ENCODE results near the gene PIAS4. TPM values are rescaled to one million over a fixed set of nuclear protein-coding genes. Genes with fewer than 3 reads are reported as not detected.

Gene PIAS4
- total and polyA plus RNA-seq, 8 donors: 6.6 to 93.6 (median 16.1) TPM

DNA sequence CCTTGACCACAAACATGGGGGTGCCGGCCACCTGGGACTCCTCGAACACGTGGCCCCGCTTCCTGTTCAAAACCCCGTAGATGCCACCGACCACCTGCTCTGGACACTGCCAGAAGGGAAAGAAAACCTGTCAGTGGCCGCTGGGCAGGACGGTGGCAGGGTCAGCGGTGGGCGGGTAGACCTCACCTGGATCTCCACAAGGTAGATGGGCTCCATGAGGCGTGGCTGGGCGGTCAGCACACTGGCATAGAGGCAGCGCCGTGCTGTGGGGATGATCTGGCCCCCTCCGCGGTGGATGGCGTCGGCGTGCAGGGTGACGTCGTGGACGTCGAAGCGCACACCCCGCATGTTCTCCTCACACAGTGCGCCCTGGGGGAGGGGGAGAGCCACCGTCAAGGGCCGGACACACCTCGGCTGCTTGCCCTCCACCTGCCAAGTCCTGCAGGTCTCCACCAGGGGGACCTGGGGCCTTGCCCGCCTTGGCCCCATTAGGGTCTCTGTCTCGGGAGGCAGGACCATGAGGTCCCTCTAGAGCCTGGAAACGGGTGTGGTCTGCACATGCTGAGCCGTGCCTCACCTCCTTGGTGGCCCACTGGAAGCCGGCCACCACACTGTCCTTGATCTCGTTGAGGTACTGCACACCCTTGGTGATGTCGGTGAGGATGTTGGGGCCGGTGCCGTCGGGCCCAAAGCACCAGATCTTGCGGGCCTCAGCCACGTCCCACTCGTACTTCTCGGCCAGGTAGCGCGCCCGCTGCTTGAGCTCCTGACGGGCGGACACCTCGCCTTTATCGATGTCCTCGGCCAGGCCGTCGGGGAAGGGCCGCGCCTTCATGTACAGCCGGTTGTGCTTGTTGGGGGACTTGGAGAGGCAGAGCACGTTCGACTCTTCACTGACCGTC lies 30.0 kb upstream of the PIAS4 start:
- H3K9me3 ChIP-seq: no peaks in the 10 kb centered on the region
- intact Hi-C loops (cut with DNase I; ENCODE audit: low total_unique reads): no loop called here
- H3K4me1 ChIP-seq: peaks cover 0 to 66% (median 9%) of the 10 kb centered on the region in 4 donors
- no peak overlapping the region for H3K4me3 ChIP-seq
- H3K27me3 ChIP-seq: no peaks in the 10 kb centered on the region
- peak in 1 of 2 donors; percentile 23 for DNase-seq
- peak overlapping the region in 1 of 5 donors; percentile 33 for H3K27ac ChIP-seq
- 85 to 88% (median 86%) methylated on average over 42 to 59 of the region's 59 CpGs for WGBS, 5 donors
- TF ChIP-seq EP300 (IDR thresholded peaks at IDR 0.05): no peak
- peak in 1 of 3 donors; percentile 3 for TF ChIP-seq POLR2AphosphoS5 (IDR thresholded peaks at IDR 0.05)
- peaks cover 74 to 82% (median 78%) of the 10 kb centered on the region in 4 donors for H3K36me3 ChIP-seq

DNA sequence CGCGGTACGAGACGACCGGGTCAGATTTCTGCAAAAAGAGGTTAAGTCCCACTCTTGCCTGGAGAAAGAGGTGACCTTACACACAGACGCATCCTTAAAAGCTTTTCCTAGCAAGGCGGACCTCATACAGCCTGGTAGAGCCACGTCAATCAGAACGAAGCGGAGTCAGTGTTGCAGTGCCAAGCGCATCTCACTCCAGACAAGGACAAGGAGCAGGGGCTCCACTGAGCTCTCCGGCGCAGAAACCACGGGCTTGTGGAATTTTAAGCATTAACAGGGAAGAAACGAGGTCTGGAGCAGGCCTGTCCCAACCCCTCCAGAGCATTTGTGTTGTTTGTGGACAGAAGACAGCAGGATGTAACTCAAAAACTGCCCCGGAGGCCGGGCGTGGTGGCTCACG lies 29.4 kb upstream of the PIAS4 start:
- TF ChIP-seq POLR2A (IDR thresholded peaks at IDR 0.05) (no peak), EP300 (IDR thresholded peaks at IDR 0.05) (no peak), POLR2AphosphoS5 (IDR thresholded peaks at IDR 0.05) (no peak)
- TF ChIP-seq, protein P1, sequence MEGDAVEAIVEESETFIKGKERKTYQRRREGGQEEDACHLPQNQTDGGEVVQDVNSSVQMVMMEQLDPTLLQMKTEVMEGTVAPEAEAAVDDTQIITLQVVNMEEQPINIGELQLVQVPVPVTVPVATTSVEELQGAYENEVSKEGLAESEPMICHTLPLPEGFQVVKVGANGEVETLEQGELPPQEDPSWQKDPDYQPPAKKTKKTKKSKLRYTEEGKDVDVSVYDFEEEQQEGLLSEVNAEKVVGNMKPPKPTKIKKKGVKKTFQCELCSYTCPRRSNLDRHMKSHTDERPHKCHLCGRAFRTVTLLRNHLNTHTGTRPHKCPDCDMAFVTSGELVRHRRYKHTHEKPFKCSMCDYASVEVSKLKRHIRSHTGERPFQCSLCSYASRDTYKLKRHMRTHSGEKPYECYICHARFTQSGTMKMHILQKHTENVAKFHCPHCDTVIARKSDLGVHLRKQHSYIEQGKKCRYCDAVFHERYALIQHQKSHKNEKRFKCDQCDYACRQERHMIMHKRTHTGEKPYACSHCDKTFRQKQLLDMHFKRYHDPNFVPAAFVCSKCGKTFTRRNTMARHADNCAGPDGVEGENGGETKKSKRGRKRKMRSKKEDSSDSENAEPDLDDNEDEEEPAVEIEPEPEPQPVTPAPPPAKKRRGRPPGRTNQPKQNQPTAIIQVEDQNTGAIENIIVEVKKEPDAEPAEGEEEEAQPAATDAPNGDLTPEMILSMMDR (IDR thresholded peaks at IDR 0.05): no peak
- peaks cover 4 to 73% (median 15%) of the 10 kb centered on the region in 4 donors for H3K4me1 ChIP-seq
- H3K27me3 ChIP-seq: no peaks in the 10 kb centered on the region
- 91 to 94% (median 92%) methylated on average over 16 to 19 of the region's 19 CpGs for whole genome bisulfite sequencing, 5 donors
- H3K36me3 ChIP-seq: peaks cover 80 to 84% (median 83%) of the 10 kb centered on the region in 4 donors
- H3K27ac ChIP-seq: no peak overlapping the region
- H3K4me3 ChIP-seq: no peak overlapping the region
- intact Hi-C loops (cut with DNase I; ENCODE audit: low total_unique reads): no loop called here
- DNase-seq: no peak
- H3K9me3 ChIP-seq: no peaks in the 10 kb centered on the region

DNA sequence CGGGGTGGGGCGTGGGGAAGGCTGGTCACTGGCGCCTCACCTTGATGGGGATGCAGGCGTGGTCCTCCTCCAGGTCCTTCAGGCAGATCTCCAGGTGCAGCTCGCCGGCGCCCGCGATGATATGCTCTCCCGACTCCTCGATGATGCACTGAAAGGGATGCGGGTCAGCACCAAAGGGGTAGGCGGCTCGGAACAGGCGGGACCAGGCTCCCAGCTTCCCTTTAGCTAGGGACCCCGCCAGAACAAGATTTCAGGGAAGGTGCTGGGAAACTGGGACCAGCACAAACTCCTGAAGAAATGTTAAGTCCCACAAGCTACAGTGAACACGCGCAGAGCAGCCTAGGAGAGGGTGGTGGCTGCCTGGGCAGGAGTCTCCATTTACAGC lies 28.3 kb upstream of the PIAS4 start:
- 90 to 92% (median 92%) methylated on average over 16 to 18 of the region's 18 CpGs for WGBS, 5 donors
- Histone ChIP-seq H3K4me1 (peaks cover 15 to 84% (median 27%) of the 10 kb centered on the region in 4 donors), H3K27ac (peak overlapping the region in 1 of 5 donors; percentile 19), H3K36me3 (peaks cover 92 to 95% (median 94%) of the 10 kb centered on the region in 4 donors), H3K4me3 (no peak overlapping the region), H3K27me3 (no peaks in the 10 kb centered on the region), H3K9me3 (no peaks in the 10 kb centered on the region)
- intact Hi-C loops (cut with DNase I; ENCODE audit: low total_unique reads): no loop called here
- no peak for TF ChIP-seq EP300 (IDR thresholded peaks at IDR 0.05)
- TF ChIP-seq, protein P1 (IDR thresholded peaks at IDR 0.05): no peak
- TF ChIP-seq POLR2AphosphoS5 (IDR thresholded peaks at IDR 0.05): no peak
- TF ChIP-seq POLR2A (IDR thresholded peaks at IDR 0.05): no peak
- no peak for DNase-seq

DNA sequence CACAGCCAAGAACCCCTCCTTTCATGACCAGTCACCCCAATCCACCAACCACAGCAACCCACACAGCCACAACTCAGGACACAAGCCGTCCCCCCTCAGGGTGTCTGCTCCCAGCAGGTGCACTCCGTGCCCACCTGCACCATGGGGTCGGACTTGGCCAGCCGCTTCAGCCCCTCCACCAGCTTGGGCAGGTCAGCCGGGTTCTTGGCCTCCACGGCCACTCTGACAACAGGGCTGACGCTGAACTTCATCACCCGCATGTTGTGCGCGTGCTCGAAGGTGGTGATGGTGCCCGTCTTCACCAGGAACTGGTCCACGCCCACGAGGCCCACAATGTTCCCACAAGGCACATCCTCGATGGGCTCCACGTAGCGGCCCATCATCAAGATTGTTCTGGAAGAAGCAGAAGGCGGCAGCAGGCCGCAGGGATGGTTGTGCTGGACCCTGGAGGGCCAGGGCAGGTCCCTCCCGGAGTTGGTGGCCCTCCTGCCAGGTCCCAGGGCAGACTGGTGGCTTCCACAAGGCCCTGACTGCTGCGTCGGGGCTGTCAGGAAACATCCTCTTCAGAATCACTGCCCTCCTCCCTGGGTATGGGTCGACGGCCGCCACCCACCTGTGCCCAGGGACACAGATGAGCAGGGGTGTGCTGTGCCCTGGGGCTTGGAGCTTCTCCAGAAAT lies 27.7 kb upstream of the PIAS4 start:
- H3K27me3 ChIP-seq: no peaks in the 10 kb centered on the region
- H3K4me3 ChIP-seq: no peak overlapping the region
- H3K4me1 ChIP-seq: peaks cover 18 to 85% (median 29%) of the 10 kb centered on the region in 4 donors
- 86 to 100% (median 86%) methylated on average over 2 to 25 of the region's 25 CpGs for WGBS, 5 donors
- TF ChIP-seq POLR2A (IDR thresholded peaks at IDR 0.05) (no peak), POLR2AphosphoS5 (IDR thresholded peaks at IDR 0.05) (no peak), EP300 (IDR thresholded peaks at IDR 0.05) (no peak)
- TF ChIP-seq, protein P1 (IDR thresholded peaks at IDR 0.05): no peak
- no peaks in the 10 kb centered on the region for H3K9me3 ChIP-seq
- peaks cover 92 to 97% (median 95%) of the 10 kb centered on the region in 4 donors for H3K36me3 ChIP-seq
- intact Hi-C loops (cut with DNase I; ENCODE audit: low total_unique reads): loop anchor here (10.0 kb wide), 1 partner anchor 205 kb away; the partner anchor contains the start of genes ANKRD24 and SIRT6
- H3K27ac ChIP-seq: no peak overlapping the region
- peak in 1 of 2 donors; percentile 12 for DNase-seq
